A549 (cell line): ENCODE measurements around the gene CCDC87. TPM values are rescaled to one million over a fixed set of nuclear protein-coding genes. Genes with fewer than 3 reads are reported as not detected.

Source experiments
- ATAC-seq, 2 experiments: fragments of 200-7000 bp in 1 of 2; fragments of >200 bp in 1 of 2; cut with Nextera tagmentation in 1 of 2; cut with Tn5 transposase in 1 of 2; 3 replicates each; pipeline versions ENCODE4 v1.8.0 to v1.9.1; 2018 to 2020; ENCODE audit warnings: mild to moderate bottlenecking in 1 of 2, moderate library complexity in 1 of 2
- CTCF ChIA-PET: fragments of 300-600 bp; sonication (Branson Sonifier 250); formaldehyde crosslinking; extraction: SDS; loops from one replicate; lab custom pipeline; 2021; ENCODE audit warnings: antibody characterized with exemption, inconsistent platforms; lab: Yijun Ruan, JAX
- POLR2A ChIA-PET: fragments of 350-600 bp; formaldehyde crosslinking; extraction: SDS; loops from one replicate; lab custom pipeline; 2021; ENCODE audit warnings: antibody characterized with exemption, inconsistent platforms; lab: Yijun Ruan, JAX
- DNase-seq, 2 experiments: peaks; one replicate each; pipeline versions ENCODE4 v3.0.0 to v3.0.0-alpha.2; 2011 to 2016; ENCODE audit warnings: low read depth in 1 of 2, low spot score in 1 of 2
- FAIRE-seq: peaks from 2 replicates; lab custom pipeline; 2011; peaks lifted over from hg19 to GRCh38; lab: Jason Lieb, UNC
- H3K27ac ChIP-seq, 2 experiments: fragments of >200 bp; sonication (Bioruptor Twin); formaldehyde crosslinking; 3 replicates each; pipeline ENCODE4 v1.5.1; 2016 to 2017
- H3K4me1 ChIP-seq: fragments of >200 bp; sonication (Bioruptor Twin); formaldehyde crosslinking; 3 replicates; pipeline ENCODE4 v1.6.1; 2016
- H3K4me2 ChIP-seq: fragments of >200 bp; sonication (Bioruptor Twin); formaldehyde crosslinking; 3 replicates; pipeline ENCODE4 v1.6.1; 2016
- H3K4me3 ChIP-seq: fragments of >200 bp; sonication (Bioruptor Twin); formaldehyde crosslinking; 3 replicates; pipeline ENCODE4 v1.5.1; 2016
- H3K9me3 ChIP-seq: fragments of >200 bp; sonication (Bioruptor Twin); formaldehyde crosslinking; 3 replicates; pipeline ENCODE4 v1.6.1; 2016
- CBX2 ChIP-seq: fragments of 200-600 bp; sonication (generic); IDR thresholded peaks from 2 replicates; pipeline ENCODE4 v1.6.1; 2016; ENCODE audit warnings: low read depth, mild to moderate bottlenecking, borderline replicate concordance
- CBX8 ChIP-seq: fragments of 200-600 bp; sonication (generic); IDR thresholded peaks from 2 replicates; pipeline ENCODE4 v1.6.1; 2016
- CEBPB ChIP-seq, 2 experiments: fragments of >200 bp in 1 of 2; sonication (Bioruptor Twin) in 1 of 2; formaldehyde crosslinking in 1 of 2; IDR thresholded peaks; 2 replicates each; pipeline ENCODE4 v1.6.1; 2012 to 2016
- CHD4 ChIP-seq: fragments of 200-600 bp; sonication (generic); IDR thresholded peaks from 2 replicates; pipeline ENCODE4 v1.6.1; 2016; ENCODE audit warnings: antibody characterized with exemption, mild to moderate bottlenecking, borderline replicate concordance
- EHMT2 ChIP-seq: fragments of 200-600 bp; sonication (generic); IDR thresholded peaks from 2 replicates; pipeline ENCODE4 v1.6.1; 2016; ENCODE audit warnings: antibody characterized with exemption, low read depth, mild to moderate bottlenecking, moderate library complexity
- HEYL ChIP-seq: fragments of 250-450 bp; sonication (Bioruptor Pico); IDR thresholded peaks from 2 replicates; pipeline ENCODE4 v1.8.0; 2021; ENCODE audit warnings: mild to moderate bottlenecking, moderate library complexity
- HOXB13 ChIP-seq: fragments of 250-450 bp; sonication (Bioruptor Pico); IDR thresholded peaks from 2 replicates; pipeline ENCODE4 v1.5.0; 2020; ENCODE audit warnings: low read depth, mild to moderate bottlenecking, moderate library complexity
- JUN ChIP-seq, 2 experiments: fragments of >200 bp; sonication (Bioruptor Twin); formaldehyde crosslinking; IDR thresholded peaks; 2 replicates in 1 of 2; 3 replicates in 1 of 2; pipeline ENCODE4 v1.6.1; 2016 to 2017
- KDM1A ChIP-seq: fragments of 200-600 bp; sonication (generic); IDR thresholded peaks from 2 replicates; pipeline ENCODE4 v1.6.1; 2016; ENCODE audit warnings: low read depth, mild to moderate bottlenecking
- NPAS2 ChIP-seq: fragments of 250-450 bp; sonication (Bioruptor Pico); IDR thresholded peaks from 2 replicates; pipeline ENCODE4 v1.8.0; 2022; ENCODE audit warnings: mild to moderate bottlenecking, moderate library complexity, borderline replicate concordance
- NR3C1 ChIP-seq: fragments of >200 bp; sonication (Bioruptor Twin); formaldehyde crosslinking; IDR thresholded peaks from 3 replicates; pipeline ENCODE4 v1.6.1; 2017
- PHF8 ChIP-seq: fragments of 200-600 bp; sonication (generic); IDR thresholded peaks from 2 replicates; pipeline ENCODE4 v1.6.1; 2016; ENCODE audit warnings: low read depth, mild to moderate bottlenecking, antibody characterized with exemption, moderate library complexity, borderline replicate concordance
- REST ChIP-seq: fragments of 200-600 bp; sonication (generic); IDR thresholded peaks from 2 replicates; pipeline ENCODE4 v1.6.1; 2016; ENCODE audit warnings: antibody characterized with exemption, mild to moderate bottlenecking, moderate library complexity
- RFX5 ChIP-seq: fragments of 450-650 bp; IDR thresholded peaks from 2 replicates; pipeline ENCODE4 v1.7.1; 2014; ENCODE audit warnings: antibody characterized with exemption, mild to moderate bottlenecking, moderate library complexity
- SREBF2 ChIP-seq: fragments of 450-650 bp; IDR thresholded peaks from 2 replicates; pipeline ENCODE4 v1.6.1; 2014; ENCODE audit warnings: mild to moderate bottlenecking, moderate library complexity
- TFCP2L1 ChIP-seq: fragments of 250-450 bp; sonication (Bioruptor Pico); IDR thresholded peaks from 2 replicates; pipeline ENCODE4 v1.5.0; 2021; ENCODE audit warnings: mild to moderate bottlenecking
- USF2 ChIP-seq: fragments of 450-650 bp; IDR thresholded peaks from 2 replicates; pipeline ENCODE4 v1.6.1; 2014; ENCODE audit warnings: antibody characterized with exemption
- WGBS: methylation state at CpG from one replicate; pipeline ENCODE4 v1.1.6; 2017; ENCODE audit errors: missing lambda C conversion rate; 5-methylcytosine and 5-hydroxymethylcytosine counted together
- polyA plus RNA-seq, 4 experiments: library from polyadenylated mRNA; depleted of rRNA in 3 of 4; stranded (reverse); fragments of >200 nt; fragmentation: RNase III in 1 of 4; extraction: RNeasy Plus Mini Kit Qiagen cat#74134 plus additional on column Dnase treatment in 1 of 4; gene quantifications; 2 replicates in 3 of 4; 3 replicates in 1 of 4; pipeline ENCODE4 v1.2.3, GENCODE V29; 2011 to 2017
- TF ChIP-seq, protein P1 (sequence below): IDR thresholded peaks from 2 replicates; pipeline ENCODE4 v1.6.1; 2012

CCDC87 gene
- polyA plus RNA-seq, 2 of the 4 experiments (the other 2 are of a cell fraction), result 0.47 to 0.68 TPM

- CTCF ChIA-PET, result interaction anchor here (0.6 to 1.2 kb wide), 2 partner anchors 119 to 495 kb away, joined by 3 to 4 read pairs; no protein-coding TSS in a partner anchor
- no peaks in the 10 kb centered on the region for H3K9me3 ChIP-seq
- FAIRE-seq (no peak), DNase-seq (no peak), ATAC-seq (peak in 1 of 2 experiments; percentile 7; a peak in 1 of 6 replicates)
- TF ChIP-seq PHF8, result no peak
- no peak for TF ChIP-seq SREBF2
- TF ChIP-seq CEBPB (IDR thresholded peaks at IDR 0.05), result peak; percentile 32 to 71; a peak in 3 of 4 replicates
- 74% methylated on average over 28 of the region's 50 CpGs for WGBS
- H3K4me2 ChIP-seq, result no peak overlapping the region
- H3K4me1 ChIP-seq, result no peaks in the 10 kb centered on the region
- H3K4me3 ChIP-seq, result no peak overlapping the region
- H3K27ac ChIP-seq, result no peak overlapping the region
- POLR2A ChIA-PET, result interaction anchor here (0.9 kb wide), 1 partner anchor 9 kb away, joined by 3 read pairs; the partner anchor contains the start of gene CTSF
These were observed 33.6 kb downstream of the CCDC87 start for GRCh38 chr11:66559142-66559865.

DNA sequence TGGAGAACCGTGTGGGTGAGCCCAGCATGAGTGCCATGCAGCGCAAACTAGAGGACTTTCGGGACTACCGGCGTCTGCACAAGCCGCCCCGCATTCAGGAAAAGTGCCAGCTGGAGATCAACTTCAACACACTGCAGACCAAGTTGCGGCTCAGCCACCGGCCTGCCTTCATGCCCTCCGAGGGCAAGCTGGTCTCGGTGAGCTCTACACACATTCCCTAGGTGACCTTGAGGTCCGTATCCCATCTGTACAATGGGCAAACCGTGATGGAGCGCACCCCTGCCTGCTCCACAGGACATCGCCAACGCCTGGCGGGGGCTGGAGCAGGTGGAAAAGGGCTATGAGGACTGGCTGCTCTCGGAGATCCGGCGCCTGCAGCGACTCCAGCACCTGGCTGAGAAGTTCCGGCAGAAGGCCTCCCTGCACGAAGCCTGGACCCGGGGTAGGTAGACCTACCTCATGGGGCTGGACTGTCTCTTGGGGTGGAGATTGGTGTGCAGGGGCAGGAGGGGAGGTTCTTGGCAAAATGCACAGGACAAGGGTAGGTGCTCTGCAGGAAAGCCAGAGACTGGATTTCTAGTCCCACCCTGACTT is 35.0 kb downstream of the CCDC87 start:
- no peaks in the 10 kb centered on the region for H3K4me1 ChIP-seq
- no peaks in the 10 kb centered on the region for H3K9me3 ChIP-seq
- H3K4me3 ChIP-seq, result no peak overlapping the region
- no peak for FAIRE-seq
- WGBS, result 80% methylated on average over 19 of the region's 24 CpGs
- DNase-seq, result no peak
- no peak for ATAC-seq
- POLR2A ChIA-PET, result no interaction called here
- no peak overlapping the region for H3K4me2 ChIP-seq
- no peak for TF ChIP-seq USF2
- no peak for TF ChIP-seq EHMT2
- no peak for TF ChIP-seq REST
- no peak for TF ChIP-seq RFX5
- TF ChIP-seq NPAS2 (CRISPR knock-in tag), result no peak
- TF ChIP-seq KDM1A, result no peak
- TF ChIP-seq CBX8, result no peak
- no peak for TF ChIP-seq HEYL (CRISPR knock-in tag)
- TF ChIP-seq CHD4, result no peak
- no peak for TF ChIP-seq JUN (IDR thresholded peaks at IDR 0.05)
- no peak for TF ChIP-seq NR3C1
- no peak overlapping the region for H3K27ac ChIP-seq
- CTCF ChIA-PET, result no interaction called here

DNA sequence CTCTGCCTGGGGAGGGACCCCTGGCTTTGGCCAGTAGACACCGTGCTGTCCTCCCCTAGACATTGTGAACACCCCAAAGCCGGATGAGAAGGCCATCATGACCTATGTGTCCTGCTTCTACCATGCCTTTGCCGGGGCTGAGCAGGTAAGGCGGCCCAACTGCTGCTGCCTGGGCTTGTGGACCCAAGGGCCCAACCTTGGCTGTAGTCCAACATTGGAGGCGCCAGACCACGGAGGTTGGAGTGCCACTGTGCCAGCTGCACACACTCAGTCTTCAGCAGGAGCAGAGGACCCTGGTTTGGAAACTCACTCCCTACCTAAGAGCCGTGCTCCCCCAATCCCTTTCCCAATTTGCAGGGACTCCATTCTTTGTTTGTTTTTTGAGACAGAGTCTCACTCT is 36.8 kb downstream of the CCDC87 start:
- ChIA-PET POLR2A (interaction anchor here (1.5 kb wide), 1 partner anchor 10 kb away, joined by 6 read pairs; the partner anchor contains the start of gene ZDHHC24), CTCF (interaction anchor here (1.1 kb wide), 1 partner anchor 16 kb away, joined by 3 read pairs; no protein-coding TSS in a partner anchor)
- TF ChIP-seq TFCP2L1 (CRISPR knock-in tag), result no peak
- no peak for TF ChIP-seq NR3C1
- no peak for TF ChIP-seq RFX5
- TF ChIP-seq, protein P1, sequence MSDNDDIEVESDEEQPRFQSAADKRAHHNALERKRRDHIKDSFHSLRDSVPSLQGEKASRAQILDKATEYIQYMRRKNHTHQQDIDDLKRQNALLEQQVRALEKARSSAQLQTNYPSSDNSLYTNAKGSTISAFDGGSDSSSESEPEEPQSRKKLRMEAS, result no peak
- no peak for TF ChIP-seq HOXB13
- no peak for TF ChIP-seq KDM1A
- TF ChIP-seq CBX2, result no peak
- no peak for DNase-seq
- WGBS, result 47% methylated on average over 3 of the region's 7 CpGs
- no peaks in the 10 kb centered on the region for H3K4me1 ChIP-seq
- H3K4me3 ChIP-seq, result no peak overlapping the region
- no peak for FAIRE-seq
- H3K9me3 ChIP-seq, result no peaks in the 10 kb centered on the region
- no peak overlapping the region for H3K4me2 ChIP-seq
- ATAC-seq, result no peak
- no peak overlapping the region for H3K27ac ChIP-seq
